ENCODE data around the gene PCGF6.

The PCGF6 gene

DNA sequence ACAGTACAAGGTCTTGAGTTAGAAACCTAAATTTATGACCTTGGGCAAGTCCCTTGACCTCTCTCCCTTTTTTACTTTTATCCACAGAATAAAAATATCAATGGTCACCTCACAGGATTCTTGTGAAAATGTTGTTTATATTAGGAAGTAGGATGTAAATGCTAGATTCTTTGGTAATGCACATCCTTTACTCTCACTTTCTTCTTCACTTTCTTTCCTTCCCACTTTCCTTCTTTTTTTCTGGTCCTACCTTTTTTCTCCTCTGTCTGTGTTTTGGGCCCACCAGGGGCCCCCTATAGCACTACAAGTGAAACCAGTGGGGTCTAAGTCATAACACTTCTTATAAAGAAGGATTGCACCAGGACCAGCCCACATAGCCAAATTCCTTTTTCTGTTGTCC is 93.1 kb downstream of the PCGF6 start:
- H3K27ac ChIP-seq (ENCODE audit: low read depth, low read length): no peak overlapping the region
- no peaks in the 10 kb centered on the region for H3K27me3 ChIP-seq (ENCODE audit: control insufficient read depth, insufficient read depth, low read length)
- no peak overlapping the region for H3K4me3 ChIP-seq (ENCODE audit: low read depth, low read length)
- 0 out of 2 replicates have a peak, but pooled peaks cover 5% of the 10 kb centered on the region for H3K4me1 ChIP-seq (ENCODE audit: control insufficient read depth, insufficient read depth, low read length)
- H3K36me3 ChIP-seq (ENCODE audit: control insufficient read depth, insufficient read depth, low read length): no peaks in the 10 kb centered on the region
- peaks cover 16% of the 10 kb centered on the region for H3K9me3 ChIP-seq (ENCODE audit: control insufficient read depth, insufficient read depth, low read depth, low read length)
- no peak overlapping the region for H3K9ac ChIP-seq (ENCODE audit: low read length)

DNA sequence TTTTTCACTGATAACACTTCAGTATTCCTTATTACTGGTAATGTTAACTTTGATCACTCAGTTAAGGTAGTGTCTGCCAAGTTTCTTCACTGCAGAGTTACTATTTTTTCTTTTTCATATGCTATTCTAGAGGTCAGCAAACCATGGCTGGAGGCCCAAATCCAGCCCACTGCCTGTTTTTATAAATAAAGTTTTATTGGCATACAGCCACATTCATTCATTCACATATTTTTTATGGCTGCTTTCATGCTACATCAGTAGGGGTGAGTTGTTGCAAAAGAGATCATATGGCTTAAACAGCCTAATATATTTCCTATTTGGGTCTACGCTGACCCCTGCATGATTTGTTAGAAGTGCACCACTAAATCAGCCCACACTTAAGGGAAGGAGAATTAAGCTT is 94.3 kb downstream of the PCGF6 start:
- Histone ChIP-seq H3K4me1 (ENCODE audit: control insufficient read depth, insufficient read depth, low read length) (0 out of 2 replicates have a peak, but pooled peaks cover 5% of the 10 kb centered on the region), H3K9ac (ENCODE audit: low read length) (no peak overlapping the region), H3K36me3 (ENCODE audit: control insufficient read depth, insufficient read depth, low read length) (no peaks in the 10 kb centered on the region), H3K27me3 (ENCODE audit: control insufficient read depth, insufficient read depth, low read length) (no peaks in the 10 kb centered on the region), H3K9me3 (ENCODE audit: control insufficient read depth, insufficient read depth, low read depth, low read length) (peaks cover 15% of the 10 kb centered on the region), H3K27ac (ENCODE audit: low read depth, low read length) (no peak overlapping the region), H3K4me3 (ENCODE audit: low read depth, low read length) (no peak overlapping the region)

DNA sequence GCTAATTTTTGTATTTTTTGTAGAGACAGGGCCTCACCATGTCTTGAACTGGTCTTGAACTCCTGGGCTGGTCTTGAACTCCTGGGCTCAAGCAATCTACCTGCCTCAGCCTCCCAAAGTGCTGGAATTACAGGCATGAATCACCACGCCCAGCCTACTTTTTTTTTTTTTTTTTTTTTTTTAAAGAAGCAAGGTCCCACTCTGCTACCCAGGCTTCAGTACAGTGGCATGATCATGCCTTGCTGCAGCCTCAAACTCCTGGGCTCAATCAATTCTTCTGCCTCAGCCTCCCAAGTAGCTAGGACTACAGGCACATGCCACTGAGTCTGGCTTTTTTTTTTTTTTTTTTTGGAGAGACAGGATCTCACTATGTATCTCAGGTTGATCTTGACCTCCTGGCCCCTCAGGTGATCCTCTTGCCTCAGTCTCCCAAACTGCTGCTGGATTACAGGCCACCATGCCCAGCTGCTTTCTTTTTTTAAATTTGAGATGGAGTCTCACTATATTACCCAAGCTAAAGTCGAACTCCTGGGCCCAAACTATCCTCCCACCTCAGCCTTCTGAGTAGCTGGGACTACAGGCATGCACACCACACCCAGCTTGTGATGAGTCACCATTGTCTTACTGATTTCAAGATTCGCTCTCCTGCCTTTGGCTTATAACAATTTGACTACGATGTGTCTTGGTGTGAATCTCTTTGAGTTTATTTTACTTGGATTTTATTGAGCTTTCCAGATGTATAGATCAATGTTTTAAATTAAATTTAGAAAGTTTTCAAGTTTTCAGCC is 96.2 kb downstream of the PCGF6 start:
- Histone ChIP-seq H3K36me3 (ENCODE audit: control insufficient read depth, insufficient read depth, low read length) (no peaks in the 10 kb centered on the region), H3K4me1 (ENCODE audit: control insufficient read depth, insufficient read depth, low read length) (0 out of 2 replicates have a peak, but pooled peaks cover 5% of the 10 kb centered on the region), H3K9me3 (ENCODE audit: control insufficient read depth, insufficient read depth, low read depth, low read length) (peaks cover 9% of the 10 kb centered on the region; the same call in 1 of the 2 replicates), H3K27me3 (ENCODE audit: control insufficient read depth, insufficient read depth, low read length) (no peaks in the 10 kb centered on the region), H3K9ac (ENCODE audit: low read length) (no peak overlapping the region), H3K4me3 (ENCODE audit: low read depth, low read length) (no peak overlapping the region), H3K27ac (ENCODE audit: low read depth, low read length) (no peak overlapping the region)

- H3K4me3 ChIP-seq (ENCODE audit: low read depth, low read length): no peak overlapping the region
These were observed 96.8 kb downstream of the PCGF6 start for GRCh38 chr10:103254113-103254512.

More at GRCh38 chr10:103254113-103254512, 96.8 kb downstream of the PCGF6 start:
- Histone ChIP-seq H3K27ac (ENCODE audit: low read depth, low read length) (no peak overlapping the region), H3K4me1 (ENCODE audit: control insufficient read depth, insufficient read depth, low read length) (0 out of 2 replicates have a peak, but pooled peaks cover 5% of the 10 kb centered on the region), H3K9me3 (ENCODE audit: control insufficient read depth, insufficient read depth, low read depth, low read length) (peaks cover 5% of the 10 kb centered on the region; the same call in 1 of the 2 replicates), H3K36me3 (ENCODE audit: control insufficient read depth, insufficient read depth, low read length) (no peaks in the 10 kb centered on the region), H3K9ac (ENCODE audit: low read length) (no peak overlapping the region), H3K27me3 (ENCODE audit: control insufficient read depth, insufficient read depth, low read length) (no peaks in the 10 kb centered on the region)

All from HUES6 (cell line).